ENCODE results near the gene INHBA. TPM values are rescaled to one million over a fixed set of nuclear protein-coding genes. Genes with fewer than 3 reads are reported as not detected.

Gene INHBA
- polyA plus RNA-seq, 3 donors from 2014 or later: not detected

GRCh38 chr7:41643616-41644015, 59.3 kb downstream of the INHBA start:
- peaks cover 0 to 2% (median 2%) of the 10 kb centered on the region in 3 donors for H3K27me3 Mint-ChIP-seq (ENCODE audit: low read depth in 3 of 3)
- H3K36me3 Mint-ChIP-seq: no peaks in the 10 kb centered on the region
- no peak overlapping the region for H3K4me3 Mint-ChIP-seq
- no peak for DNase-seq
- no peak overlapping the region for H3K27ac Mint-ChIP-seq
- H3K9me3 Mint-ChIP-seq: peaks cover 0 to 5% (median 0%) of the 10 kb centered on the region in 6 donors
- H3K4me1 Mint-ChIP-seq: no peaks in the 10 kb centered on the region

- H3K36me3 Mint-ChIP-seq: no peaks in the 10 kb centered on the region
- no peaks in the 10 kb centered on the region for H3K4me1 Mint-ChIP-seq
Measured at GRCh38 chr7:41641665-41642014, 61.2 kb downstream of the INHBA start.

GRCh38 chr7:41641011-41641664, 61.8 kb downstream of the INHBA start:
- H3K4me3 Mint-ChIP-seq: no peak overlapping the region

More at GRCh38 chr7:41641665-41642014, 61.2 kb downstream of the INHBA start:
- no peak overlapping the region for H3K4me3 Mint-ChIP-seq
- DNase-seq: no peak
- H3K9me3 Mint-ChIP-seq: peaks cover 0 to 5% (median 0%) of the 10 kb centered on the region in 6 donors
- no peak overlapping the region for H3K27ac Mint-ChIP-seq
- peaks cover 0 to 2% (median 0%) of the 10 kb centered on the region in 3 donors for H3K27me3 Mint-ChIP-seq (ENCODE audit: low read depth in 3 of 3)

GRCh38 chr7:41640487-41640886, 62.4 kb downstream of the INHBA start:
- Mint-ChIP-seq H3K27ac (no peak overlapping the region), H3K9me3 (peaks cover 0 to 5% (median 0%) of the 10 kb centered on the region in 6 donors), H3K4me1 (no peaks in the 10 kb centered on the region), H3K27me3 (ENCODE audit: low read depth in 3 of 3) (peaks cover 0 to 2% (median 0%) of the 10 kb centered on the region in 3 donors), H3K4me3 (no peak overlapping the region), H3K36me3 (no peaks in the 10 kb centered on the region)
- no peak for DNase-seq

More at GRCh38 chr7:41641011-41641664, 61.8 kb downstream of the INHBA start:
- Mint-ChIP-seq H3K27ac (no peak overlapping the region), H3K9me3 (peaks cover 0 to 5% (median 0%) of the 10 kb centered on the region in 6 donors), H3K27me3 (ENCODE audit: low read depth in 3 of 3) (peaks cover 0 to 2% (median 0%) of the 10 kb centered on the region in 3 donors), H3K4me1 (no peaks in the 10 kb centered on the region), H3K36me3 (no peaks in the 10 kb centered on the region)
- DNase-seq: no peak

- Mint-ChIP-seq H3K9me3 (peaks cover 0 to 17% (median 0%) of the 10 kb centered on the region in 6 donors), H3K27ac (no peak overlapping the region), H3K4me3 (no peak overlapping the region), H3K36me3 (no peaks in the 10 kb centered on the region), H3K4me1 (no peaks in the 10 kb centered on the region), H3K27me3 (ENCODE audit: low read depth in 3 of 3) (peaks cover 0 to 2% (median 0%) of the 10 kb centered on the region in 3 donors)
- no peak for DNase-seq
Measured at GRCh38 chr7:41637049-41637448, 65.8 kb downstream of the INHBA start.

All from immature natural killer cell (primary cell).